ENCODE measurements around the gene IRAK2. TPM values are rescaled to one million over a fixed set of nuclear protein-coding genes. Genes with fewer than 3 reads are reported as not detected.

IRAK2 gene
- total RNA-seq, 1 donor from 2014 or later: 4.7 TPM

- Histone ChIP-seq H3K27me3 (ENCODE audit: control insufficient read depth, insufficient read depth, low read length) (no peaks in the 10 kb centered on the region), H3K36me3 (ENCODE audit: control insufficient read depth, insufficient read depth, low read length) (peaks cover under 1% of the 10 kb centered on the region), H3K4me3 (ENCODE audit: low read depth, low read length) (no peak overlapping the region)
- TF ChIP-seq CTCF (IDR thresholded peaks at IDR 0.05; ENCODE audit: insufficient read depth, low read length, severe bottlenecking): no peak
- FAIRE-seq (no peak), DNase-seq (ENCODE audit: low read depth) (no peak)
Measured at GRCh38 chr3:10229576-10229975, 64.9 kb downstream of the IRAK2 start.

- FAIRE-seq (no peak), DNase-seq (ENCODE audit: low read depth) (no peak)
- Histone ChIP-seq H3K27me3 (ENCODE audit: control insufficient read depth, insufficient read depth, low read length) (no peaks in the 10 kb centered on the region), H3K36me3 (ENCODE audit: control insufficient read depth, insufficient read depth, low read length) (peaks cover 1% of the 10 kb centered on the region), H3K4me3 (ENCODE audit: low read depth, low read length) (no peak overlapping the region)
- no peak for TF ChIP-seq CTCF (IDR thresholded peaks at IDR 0.05; ENCODE audit: insufficient read depth, low read length, severe bottlenecking)
Measured at GRCh38 chr3:10232137-10232536, 67.4 kb downstream of the IRAK2 start.

GRCh38 chr3:10233988-10234387 is 69.3 kb downstream of the IRAK2 start:
- FAIRE-seq (no peak), DNase-seq (ENCODE audit: low read depth) (no peak)
- no peak for TF ChIP-seq CTCF (IDR thresholded peaks at IDR 0.05; ENCODE audit: insufficient read depth, low read length, severe bottlenecking)
- Histone ChIP-seq H3K4me3 (ENCODE audit: low read depth, low read length) (no peak overlapping the region), H3K27me3 (ENCODE audit: control insufficient read depth, insufficient read depth, low read length) (no peaks in the 10 kb centered on the region), H3K36me3 (ENCODE audit: control insufficient read depth, insufficient read depth, low read length) (peaks cover 1% of the 10 kb centered on the region)

- no peak for TF ChIP-seq CTCF (IDR thresholded peaks at IDR 0.05; ENCODE audit: insufficient read depth, low read length, severe bottlenecking)
- Histone ChIP-seq H3K27me3 (ENCODE audit: control insufficient read depth, insufficient read depth, low read length) (no peaks in the 10 kb centered on the region), H3K36me3 (ENCODE audit: control insufficient read depth, insufficient read depth, low read length) (peaks cover 1% of the 10 kb centered on the region), H3K4me3 (ENCODE audit: low read depth, low read length) (no peak overlapping the region)
- DNase-seq (ENCODE audit: low read depth): no peak
- FAIRE-seq: no peak
Measured at GRCh38 chr3:10234526-10235230, 70.0 kb downstream of the IRAK2 start.

- Histone ChIP-seq H3K36me3 (ENCODE audit: control insufficient read depth, insufficient read depth, low read length) (peaks cover 1% of the 10 kb centered on the region), H3K4me3 (ENCODE audit: low read depth, low read length) (no peak overlapping the region), H3K27me3 (ENCODE audit: control insufficient read depth, insufficient read depth, low read length) (no peaks in the 10 kb centered on the region)
- FAIRE-seq (peak; percentile 28), DNase-seq (ENCODE audit: low read depth) (no peak)
- TF ChIP-seq CTCF (IDR thresholded peaks at IDR 0.05; ENCODE audit: insufficient read depth, low read length, severe bottlenecking): no peak
Measured at GRCh38 chr3:10235551-10235950, 70.8 kb downstream of the IRAK2 start.

Data from bronchial epithelial cell (primary cell).